Body of pancreas (tissue), 4 donors: ENCODE measurements around the gene HRCT1. TPM values are rescaled to one million over a fixed set of nuclear protein-coding genes. Genes with fewer than 3 reads are reported as not detected.

Experiments
- ATAC-seq: fragments of 150-250 bp; one replicate; pipeline ENCODE4 v1.9.1; 2016
- DNase-seq, 4 donors: peaks; one replicate each; pipeline ENCODE4 v3.0.0-alpha.2; 2019
- H3K27ac ChIP-seq, 4 donors: fragments of 200-600 bp; sonication (generic); 1 replicate in 3 of 4; 2 replicates in 1 of 4; pipeline versions ENCODE4 v1.5.1 to v1.6.1; 2016 to 2019; ENCODE audit warnings: mild to moderate bottlenecking in 1 of 4, mixed read lengths in 1 of 4, moderate library complexity in 1 of 4
- H3K27me3 ChIP-seq, 2 donors: fragments of 200-600 bp; sonication (generic); one replicate each; pipeline ENCODE4 v1.6.0; 2016; ENCODE audit warnings: mild to moderate bottlenecking in 1 of 2
- H3K36me3 ChIP-seq, 2 donors: fragments of 200-600 bp; sonication (generic); replicated peaks in 1 of 2; 2 replicates each; pipeline ENCODE4 v1.5.1; 2016; ENCODE audit warnings: low read depth in 2 of 2; ENCODE audit not compliant: insufficient read depth in 1 of 2
- H3K4me1 ChIP-seq: fragments of 200-600 bp; sonication (generic); one replicate; pipeline ENCODE4 v1.6.0; 2016
- H3K4me3 ChIP-seq, 2 donors: fragments of 200-600 bp; sonication (generic); 1 replicate in 1 of 2; 2 replicates in 1 of 2; pipeline ENCODE4 v1.5.1; 2016 to 2019
- H3K9me3 ChIP-seq, 3 donors: fragments of 200-600 bp; sonication (generic); 1 replicate in 2 of 3; 2 replicates in 1 of 3; pipeline ENCODE4 v1.5.1; 2016
- POLR2A ChIP-seq, 3 donors: fragments of 450-650 bp; IDR thresholded peaks; one replicate each; pipeline ENCODE4 v1.6.1; 2016; ENCODE audit warnings: antibody characterized with exemption in 3 of 3, mild to moderate bottlenecking in 2 of 3
- WGBS, 2 donors: methylation state at CpG; one replicate each; pipeline ENCODE4 v1.1.5; 2017; 5-methylcytosine and 5-hydroxymethylcytosine counted together
- intact Hi-C: fragments of 100-400 bp; cut with DNase I; formaldehyde crosslinking; loops from one replicate; pipeline ENCODE4 v1.15.1; 2023
- total RNA-seq, 2 donors: library from RNA; depleted of rRNA; stranded (reverse); fragments of >200 nt; gene quantifications; one replicate each; pipeline ENCODE4 v1.1.0, GENCODE V29; 2016
- TF ChIP-seq, protein P1 (sequence below), 7 experiments: fragments of 450-650 bp in 4 of 7; fragments of 200-600 bp in 3 of 7; sonication (generic) in 3 of 7; IDR thresholded peaks; one replicate each; pipeline ENCODE4 v1.5.1; 2016 to 2019; ENCODE audit warnings: antibody characterized with exemption in 7 of 7

Gene HRCT1
- total RNA-seq, 2 donors from 2014 or later, result 0.99 to 3.4 TPM

DNA sequence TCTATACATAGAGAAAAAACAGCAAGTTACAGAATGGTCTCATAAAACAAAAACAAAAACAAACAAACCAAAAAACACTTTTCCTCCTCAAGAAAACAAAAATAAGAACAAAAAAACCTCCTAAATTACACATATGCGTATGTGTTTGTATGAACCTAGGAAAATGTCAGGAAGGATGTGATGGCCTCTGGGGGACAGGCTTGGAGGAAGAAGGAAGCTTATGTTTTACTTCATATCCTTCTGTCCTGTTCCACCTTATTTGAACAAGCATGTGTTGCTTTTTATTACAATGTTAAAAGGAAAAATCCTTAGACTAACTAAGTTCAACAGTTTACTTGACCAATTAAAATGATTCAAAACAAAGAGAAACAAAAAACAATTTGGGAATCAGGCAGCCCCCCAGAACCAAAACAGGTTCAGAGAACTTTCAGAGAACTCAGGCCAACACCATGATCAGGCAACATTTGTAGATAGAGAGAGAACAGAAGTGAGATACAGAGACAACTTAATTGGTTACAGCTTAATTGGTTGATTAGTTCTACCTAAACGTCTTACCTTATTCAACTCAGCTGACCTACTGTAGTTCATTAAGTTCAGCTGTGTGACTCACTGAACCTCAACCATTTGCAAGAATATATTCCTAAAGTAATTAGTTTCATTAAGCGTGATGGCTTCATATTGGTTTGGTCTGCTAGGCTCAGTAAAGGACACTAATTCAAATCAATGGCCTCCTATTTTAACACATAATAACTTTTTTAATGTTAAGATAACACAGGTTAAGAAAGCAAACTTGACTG is 13.4 kb downstream of the HRCT1 start:
- no peak overlapping the region for H3K4me3 ChIP-seq
- 80 to 85% methylated on average over 3 of the region's 3 CpGs for WGBS, 2 donors
- no peaks in the 10 kb centered on the region for H3K36me3 ChIP-seq
- intact Hi-C loops, result no loop called here
- H3K4me1 ChIP-seq, result peaks cover 13% of the 10 kb centered on the region
- H3K27me3 ChIP-seq, result no peaks in the 10 kb centered on the region
- ATAC-seq, result no peak
- DNase-seq, result no peak
- peak overlapping the region in 1 of 4 donors; percentile 10 for H3K27ac ChIP-seq
- TF ChIP-seq, protein P1, sequence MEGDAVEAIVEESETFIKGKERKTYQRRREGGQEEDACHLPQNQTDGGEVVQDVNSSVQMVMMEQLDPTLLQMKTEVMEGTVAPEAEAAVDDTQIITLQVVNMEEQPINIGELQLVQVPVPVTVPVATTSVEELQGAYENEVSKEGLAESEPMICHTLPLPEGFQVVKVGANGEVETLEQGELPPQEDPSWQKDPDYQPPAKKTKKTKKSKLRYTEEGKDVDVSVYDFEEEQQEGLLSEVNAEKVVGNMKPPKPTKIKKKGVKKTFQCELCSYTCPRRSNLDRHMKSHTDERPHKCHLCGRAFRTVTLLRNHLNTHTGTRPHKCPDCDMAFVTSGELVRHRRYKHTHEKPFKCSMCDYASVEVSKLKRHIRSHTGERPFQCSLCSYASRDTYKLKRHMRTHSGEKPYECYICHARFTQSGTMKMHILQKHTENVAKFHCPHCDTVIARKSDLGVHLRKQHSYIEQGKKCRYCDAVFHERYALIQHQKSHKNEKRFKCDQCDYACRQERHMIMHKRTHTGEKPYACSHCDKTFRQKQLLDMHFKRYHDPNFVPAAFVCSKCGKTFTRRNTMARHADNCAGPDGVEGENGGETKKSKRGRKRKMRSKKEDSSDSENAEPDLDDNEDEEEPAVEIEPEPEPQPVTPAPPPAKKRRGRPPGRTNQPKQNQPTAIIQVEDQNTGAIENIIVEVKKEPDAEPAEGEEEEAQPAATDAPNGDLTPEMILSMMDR (IDR thresholded peaks at IDR 0.05), result no peak
- no peak for TF ChIP-seq POLR2A (IDR thresholded peaks at IDR 0.05)
- H3K9me3 ChIP-seq, result no peaks in the 10 kb centered on the region

DNA sequence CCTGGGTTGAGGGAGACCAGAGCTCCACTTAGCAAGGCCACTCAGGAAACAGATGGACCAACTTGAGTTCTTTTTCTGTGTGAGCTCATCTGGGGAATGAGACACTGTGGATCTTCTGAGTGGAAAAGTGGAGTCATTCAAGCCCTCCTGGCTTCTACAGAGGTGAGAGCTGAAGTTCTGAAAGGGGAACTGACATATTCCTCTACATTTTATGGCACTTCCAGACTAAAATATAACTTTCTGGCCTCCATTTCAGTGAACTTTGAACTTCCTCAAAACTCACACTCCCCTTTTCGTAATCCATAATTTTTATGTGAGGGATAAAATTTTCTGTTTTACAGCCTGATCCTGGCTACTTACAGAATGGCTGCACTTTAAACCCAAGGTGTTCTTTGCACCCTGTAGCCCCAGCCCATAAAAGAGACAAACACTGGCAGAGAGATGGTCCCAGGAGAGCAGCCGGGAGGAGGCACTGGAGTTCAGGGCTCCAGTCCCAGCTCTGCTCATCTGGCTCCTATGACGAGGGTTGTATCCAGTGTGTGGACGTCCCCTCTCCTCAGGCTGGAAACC is 14.1 kb downstream of the HRCT1 start:
- peaks cover 8% of the 10 kb centered on the region for H3K4me1 ChIP-seq
- no peaks in the 10 kb centered on the region for H3K36me3 ChIP-seq
- intact Hi-C loops, result no loop called here
- ATAC-seq (no peak), DNase-seq (no peak)
- 82 to 83% methylated on average over 4 of the region's 4 CpGs for whole genome bisulfite sequencing, 2 donors
- H3K9me3 ChIP-seq, result no peaks in the 10 kb centered on the region
- peak overlapping the region in 1 of 4 donors; percentile 10 for H3K27ac ChIP-seq
- TF ChIP-seq, protein P1 (IDR thresholded peaks at IDR 0.05), result no peak
- no peak for TF ChIP-seq POLR2A (IDR thresholded peaks at IDR 0.05)
- no peak overlapping the region for H3K4me3 ChIP-seq
- no peaks in the 10 kb centered on the region for H3K27me3 ChIP-seq

DNA sequence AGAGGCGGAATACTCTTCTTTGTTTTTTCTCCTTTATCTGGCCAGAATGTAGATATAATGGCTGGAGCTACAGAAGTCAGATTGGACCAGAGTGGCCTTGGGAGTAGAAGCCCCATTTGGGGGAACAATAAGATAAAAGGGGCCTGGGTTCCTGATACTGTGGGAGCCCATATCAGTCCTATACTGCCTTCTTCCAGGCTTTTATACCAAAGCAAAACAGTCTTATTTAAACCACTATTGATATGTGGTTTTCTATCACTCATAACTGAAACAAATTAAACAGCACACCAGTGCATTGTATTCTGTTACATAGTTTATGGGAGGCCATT is 17.6 kb downstream of the HRCT1 start:
- no peak overlapping the region for H3K27ac ChIP-seq
- no peak overlapping the region for H3K4me3 ChIP-seq
- H3K36me3 ChIP-seq, result no peaks in the 10 kb centered on the region
- intact Hi-C loops, result no loop called here
- H3K9me3 ChIP-seq, result no peaks in the 10 kb centered on the region
- WGBS, 2 donors, result 67 to 85% methylated on average over 1 of the region's 1 CpG
- TF ChIP-seq, protein P1 (IDR thresholded peaks at IDR 0.05), result no peak
- no peak for TF ChIP-seq POLR2A (IDR thresholded peaks at IDR 0.05)
- no peak for DNase-seq
- ATAC-seq, result no peak
- H3K4me1 ChIP-seq, result peaks cover 8% of the 10 kb centered on the region
- no peaks in the 10 kb centered on the region for H3K27me3 ChIP-seq

DNA sequence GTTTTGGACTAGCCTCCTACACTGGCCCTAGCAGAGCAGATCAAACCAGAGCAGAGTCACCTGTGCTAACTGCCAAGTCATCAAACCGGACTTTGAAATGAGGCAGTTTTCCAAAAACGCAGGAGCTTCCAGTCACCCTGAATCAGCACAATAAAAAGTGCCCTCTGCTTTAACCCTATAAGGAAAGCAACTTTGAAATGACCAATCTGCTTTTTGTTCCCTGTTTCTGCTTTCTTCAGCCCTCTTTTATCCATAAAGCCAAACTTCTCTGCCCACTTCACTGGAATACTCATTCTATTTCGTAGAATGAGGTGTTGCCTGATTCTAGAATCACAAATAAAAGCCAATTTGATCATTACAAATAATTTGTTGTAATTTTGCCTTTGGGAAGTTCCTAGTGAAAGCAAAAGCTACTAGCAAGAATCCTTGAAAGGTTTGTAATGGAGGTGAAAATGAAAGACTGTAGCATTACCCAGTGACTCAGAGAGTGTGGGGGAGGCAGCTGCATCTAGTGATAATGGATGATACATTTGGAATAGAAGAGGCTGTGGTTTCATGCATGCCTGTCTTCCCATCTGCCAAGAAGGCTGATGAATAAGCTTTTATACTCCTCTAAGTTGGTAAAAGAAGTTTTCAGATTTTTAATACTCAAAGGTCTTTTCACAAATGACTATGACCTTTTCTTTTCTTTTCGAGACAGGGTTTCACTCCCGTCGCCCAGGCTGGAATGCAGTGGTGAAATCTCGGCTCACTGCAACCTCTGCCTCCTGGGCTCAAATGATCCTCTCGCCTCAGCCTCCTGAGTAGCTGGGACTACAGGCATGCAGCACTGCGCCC is 18.1 kb downstream of the HRCT1 start:
- DNase-seq (no peak), ATAC-seq (peak; percentile 52)
- H3K9me3 ChIP-seq, result no peaks in the 10 kb centered on the region
- no peaks in the 10 kb centered on the region for H3K36me3 ChIP-seq
- peaks cover 8% of the 10 kb centered on the region for H3K4me1 ChIP-seq
- peak overlapping the region in 1 of 4 donors; percentile 15 for H3K27ac ChIP-seq
- intact Hi-C loops, result no loop called here
- no peak overlapping the region for H3K4me3 ChIP-seq
- 65% methylated on average over 9 of the region's 9 CpGs for WGBS, 2 donors
- no peaks in the 10 kb centered on the region for H3K27me3 ChIP-seq
- TF ChIP-seq, protein P1 (IDR thresholded peaks at IDR 0.05), result no peak
- TF ChIP-seq POLR2A (IDR thresholded peaks at IDR 0.05), result no peak
